Activated CD8-positive, alpha-beta memory T cell treated with anti-CD3 and anti-CD28 coated beads, Interleukin-2, amount 50 U/mL, for 4 hours (primary cell): Measurements from ENCODE around the gene TBCB.
A peak's percentile ranks its signal among the peaks of the same experiment; 100 is the strongest.
"Not testable (repeated sequence)": the region's sequence is repeated elsewhere in the genome, so short reads cannot be mapped to it uniquely, and the experiment has no call there.

Experiments
- DNase-seq: peaks from one replicate; pipeline ENCODE4 v3.0.0-alpha.2; 2020

TBCB gene, protein sequence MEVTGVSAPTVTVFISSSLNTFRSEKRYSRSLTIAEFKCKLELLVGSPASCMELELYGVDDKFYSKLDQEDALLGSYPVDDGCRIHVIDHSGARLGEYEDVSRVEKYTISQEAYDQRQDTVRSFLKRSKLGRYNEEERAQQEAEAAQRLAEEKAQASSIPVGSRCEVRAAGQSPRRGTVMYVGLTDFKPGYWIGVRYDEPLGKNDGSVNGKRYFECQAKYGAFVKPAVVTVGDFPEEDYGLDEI

DNA sequence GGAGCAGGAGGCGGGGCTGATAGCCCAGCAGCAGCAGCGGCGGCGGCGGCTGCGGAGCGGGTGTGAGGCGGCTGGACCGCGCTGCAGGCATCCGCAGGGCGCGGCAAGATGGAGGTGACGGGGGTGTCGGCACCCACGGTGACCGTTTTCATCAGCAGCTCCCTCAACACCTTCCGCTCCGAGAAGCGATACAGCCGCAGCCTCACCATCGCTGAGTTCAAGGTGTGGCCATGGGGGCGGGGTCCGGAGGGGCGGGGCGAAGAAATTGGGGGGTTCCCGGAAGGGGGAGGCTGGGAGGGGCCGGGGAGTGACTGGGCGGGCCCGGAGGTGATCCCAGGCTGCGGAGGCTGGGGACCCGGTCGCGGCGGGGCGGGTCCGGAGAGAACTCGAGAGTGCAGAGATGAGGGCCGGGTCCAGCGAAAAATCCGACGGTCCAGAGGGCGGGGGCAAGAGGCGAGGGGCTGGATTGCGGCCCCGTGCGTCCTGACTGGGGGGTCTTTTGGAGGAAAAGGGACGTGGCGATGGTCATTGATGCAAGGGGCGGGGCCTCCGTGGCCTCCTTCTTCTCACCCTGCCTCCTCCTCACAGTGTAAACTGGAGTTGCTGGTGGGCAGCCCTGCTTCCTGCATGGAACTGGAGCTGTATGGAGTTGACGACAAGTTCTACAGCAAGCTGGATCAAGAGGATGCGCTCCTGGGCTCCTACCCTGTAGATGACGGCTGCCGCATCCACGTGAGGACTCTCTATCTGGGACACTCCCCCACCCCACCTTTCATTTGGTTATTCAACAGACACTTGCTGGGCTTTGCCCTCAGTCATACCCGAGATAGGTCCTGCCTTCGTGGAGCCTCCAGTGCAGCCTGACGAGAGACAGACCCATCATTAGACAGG is at the start of gene TBCB:
TBCB (plus strand) TSS at position 16 of the 891 bp plus-strand sequence; CDS start at position 109, 93 bp downstream.
- DNase-seq, result peak; percentile 90

DNA sequence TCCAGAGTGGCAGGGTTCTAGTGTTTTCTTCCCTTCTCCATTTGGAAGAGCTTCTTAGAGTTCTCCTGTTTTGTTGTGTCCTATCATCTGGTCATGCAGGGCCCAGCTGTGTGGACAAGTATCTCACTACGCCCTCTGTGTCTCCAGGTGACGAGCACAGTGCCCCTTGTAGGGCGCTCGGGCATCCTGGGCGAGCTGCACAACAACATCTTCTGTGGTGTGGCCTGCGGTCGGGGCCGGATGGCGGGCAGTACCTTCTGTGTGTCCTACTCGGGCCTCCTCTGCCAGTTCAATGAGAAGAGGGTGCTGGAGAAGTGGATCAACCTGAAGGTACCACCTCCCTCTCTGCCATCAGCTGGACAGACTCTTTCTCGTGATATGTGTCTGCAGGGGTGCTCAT is 47.6 kb upstream of the TBCB start:
- DNase-seq, result no peak

DNA sequence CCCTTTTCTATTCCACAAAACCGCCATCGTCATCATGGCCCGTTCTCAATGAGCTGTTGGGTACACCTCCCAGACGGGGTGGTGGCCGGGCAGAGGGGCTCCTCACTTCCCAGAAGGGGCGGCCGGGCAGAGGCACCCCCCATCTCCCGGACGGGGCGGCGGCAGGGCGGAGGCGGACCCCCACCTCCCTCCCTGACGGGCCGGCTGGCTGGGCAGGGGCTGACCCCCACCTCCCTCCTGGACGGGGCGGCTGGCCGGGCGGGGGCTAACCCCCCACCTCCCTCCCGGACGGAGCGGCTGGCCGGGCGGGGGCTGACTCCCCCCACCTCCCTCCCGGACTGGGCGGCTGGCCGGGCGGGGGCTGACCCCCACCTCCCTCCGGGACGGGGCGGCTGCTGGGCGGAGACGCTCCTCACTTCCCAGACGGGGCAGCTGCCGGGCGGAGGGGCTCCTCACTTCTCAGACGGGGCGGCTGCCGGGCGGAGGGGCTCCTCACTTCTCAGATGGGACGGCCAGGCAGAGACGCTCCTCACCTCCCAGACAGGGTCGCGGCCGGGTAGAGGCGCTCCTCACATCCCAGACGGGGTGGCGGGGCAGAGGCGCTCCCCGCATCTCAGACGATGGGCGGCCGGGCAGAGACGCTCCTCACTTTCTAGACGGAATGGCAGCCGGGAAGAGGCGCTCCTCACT is 46.3 kb upstream of the TBCB start:
- DNase-seq, result not testable (repeated sequence)

DNA sequence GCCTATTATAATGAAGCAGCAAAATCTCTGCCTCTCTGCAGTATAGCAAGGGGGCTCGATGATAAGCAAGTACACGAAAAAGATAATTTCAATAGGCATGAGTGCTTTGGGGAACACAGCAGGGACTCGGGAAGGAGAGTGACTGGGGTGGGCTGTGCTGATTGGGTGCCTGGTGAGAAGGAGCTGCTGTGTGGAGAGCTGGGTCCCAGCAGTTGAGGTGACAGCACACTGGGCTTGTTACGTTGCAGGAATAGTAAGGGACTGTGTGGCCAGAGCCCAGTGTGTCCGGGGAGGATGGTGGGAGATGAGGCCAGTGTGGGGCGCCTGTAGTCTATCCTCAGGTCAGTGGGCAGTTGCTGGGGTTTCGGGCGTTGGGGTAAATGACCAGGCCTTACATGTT is 43.2 kb upstream of the TBCB start:
- DNase-seq, result no peak

DNA sequence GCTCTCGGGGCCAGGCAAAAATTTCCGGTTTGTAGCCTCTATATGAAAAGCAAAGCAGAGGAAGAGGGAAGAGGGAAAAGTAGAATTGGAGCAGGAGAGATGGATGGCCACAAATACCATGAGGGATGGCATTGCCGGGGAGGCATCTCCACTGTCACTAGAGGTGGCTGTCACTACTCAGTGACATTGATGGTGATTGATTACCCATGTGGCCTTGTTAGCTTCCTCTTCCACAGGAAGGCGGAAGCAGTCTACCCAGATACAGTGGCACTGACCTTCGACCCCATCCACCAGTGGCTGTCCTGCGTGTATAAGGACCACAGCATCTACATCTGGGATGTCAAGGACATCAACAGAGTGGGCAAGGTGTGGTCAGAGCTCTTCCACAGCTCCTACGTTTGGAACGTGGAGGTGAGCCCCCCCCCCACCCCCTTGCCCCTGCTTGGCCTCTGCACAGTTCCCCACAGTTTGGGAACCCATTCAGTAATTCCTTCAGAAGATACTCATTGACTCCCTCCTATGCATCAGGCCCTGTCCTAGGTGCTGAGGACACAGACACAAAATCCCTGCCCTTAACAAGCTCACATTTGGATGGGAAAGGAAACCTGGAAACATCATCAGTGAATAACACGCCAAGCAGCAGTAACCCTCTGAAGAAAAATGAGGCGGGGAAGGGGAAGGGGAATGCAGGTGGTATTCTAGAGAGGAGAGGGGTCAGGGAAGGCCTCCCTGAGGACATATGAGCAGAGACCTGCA is 42.0 kb upstream of the TBCB start:
- no peak for DNase-seq

DNA sequence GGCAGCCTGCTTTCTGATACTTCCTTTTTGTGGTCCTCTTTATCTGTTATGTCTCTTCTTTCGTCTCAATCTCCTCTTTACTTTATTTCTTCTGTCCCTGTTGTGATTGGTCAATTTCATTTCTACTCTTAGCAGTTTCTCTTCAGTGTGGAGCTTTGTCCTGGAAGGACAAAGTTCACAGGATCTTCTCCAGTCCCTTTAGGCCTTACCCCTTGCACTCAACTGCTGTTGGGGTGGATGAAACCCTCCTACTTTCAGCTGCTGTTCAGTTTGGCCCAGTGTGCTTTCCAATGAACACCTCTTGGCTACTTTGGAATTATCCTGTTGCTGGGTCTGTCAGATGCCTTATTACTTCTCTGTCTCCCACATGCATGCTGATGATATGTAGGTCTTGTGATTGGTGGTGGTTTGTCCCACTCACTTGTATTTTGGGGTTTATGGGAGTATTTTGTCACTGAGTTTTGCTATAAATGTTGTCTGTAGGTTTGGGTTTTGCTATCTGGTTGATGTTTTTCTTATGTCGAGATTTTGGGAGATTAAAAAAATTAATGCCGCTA is 35.8 kb upstream of the TBCB start:
- DNase-seq, result no peak

DNA sequence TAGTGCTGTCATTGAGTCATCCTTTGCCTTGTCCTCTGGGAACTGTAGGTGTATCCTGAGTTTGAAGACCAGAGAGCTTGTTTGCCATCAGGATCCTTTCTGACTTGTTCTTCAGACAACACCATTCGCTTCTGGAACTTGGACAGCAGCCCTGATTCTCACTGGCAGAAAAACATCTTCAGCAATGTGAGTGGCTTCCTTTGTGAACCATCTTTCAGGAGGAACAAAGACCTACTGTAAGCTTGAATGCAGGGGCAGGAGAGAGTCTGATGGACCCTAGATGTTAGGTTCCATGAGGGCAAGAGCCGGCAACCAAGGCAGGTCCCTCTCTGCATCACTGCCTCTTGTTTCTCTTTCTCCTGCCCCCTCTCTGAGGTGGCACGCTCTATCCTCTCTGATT is 33.9 kb upstream of the TBCB start:
- DNase-seq, result no peak

DNA sequence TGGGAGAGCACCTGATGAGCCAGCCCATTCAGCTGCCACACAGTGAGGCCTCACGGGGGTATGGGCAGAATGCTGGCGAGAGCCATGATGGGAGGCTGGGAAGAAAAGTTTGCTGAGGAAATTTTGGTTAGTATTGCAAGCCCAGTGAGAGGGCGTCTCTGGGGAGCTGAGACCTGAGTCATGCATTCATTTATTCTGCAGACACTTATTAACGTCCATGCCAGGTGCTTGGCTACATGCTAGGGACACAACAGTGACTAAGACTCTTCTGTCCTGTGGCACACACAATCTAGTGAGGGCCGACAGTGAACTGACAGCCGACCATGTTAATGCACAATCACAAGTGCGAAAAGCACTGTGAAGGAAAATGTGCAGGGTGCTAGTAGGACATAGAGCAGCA is 33.4 kb upstream of the TBCB start:
- no peak for DNase-seq

DNA sequence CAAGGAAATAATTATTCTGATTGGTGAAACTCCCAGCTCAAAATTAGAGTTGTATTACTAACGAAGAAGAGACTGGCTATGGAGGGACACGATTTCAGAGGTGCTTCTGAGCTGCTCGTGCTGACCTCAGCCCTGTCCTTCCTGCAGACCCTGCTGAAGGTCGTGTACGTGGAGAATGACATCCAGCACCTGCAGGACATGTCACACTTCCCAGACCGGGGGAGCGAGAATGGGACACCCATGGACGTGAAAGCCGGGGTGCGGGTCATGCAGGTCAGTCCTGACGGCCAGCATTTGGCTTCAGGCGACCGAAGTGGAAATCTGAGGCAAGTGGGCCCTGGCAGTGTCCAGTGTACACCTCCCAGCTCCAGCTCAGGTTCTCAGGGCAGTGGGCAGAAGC is 32.4 kb upstream of the TBCB start:
- no peak for DNase-seq

DNA sequence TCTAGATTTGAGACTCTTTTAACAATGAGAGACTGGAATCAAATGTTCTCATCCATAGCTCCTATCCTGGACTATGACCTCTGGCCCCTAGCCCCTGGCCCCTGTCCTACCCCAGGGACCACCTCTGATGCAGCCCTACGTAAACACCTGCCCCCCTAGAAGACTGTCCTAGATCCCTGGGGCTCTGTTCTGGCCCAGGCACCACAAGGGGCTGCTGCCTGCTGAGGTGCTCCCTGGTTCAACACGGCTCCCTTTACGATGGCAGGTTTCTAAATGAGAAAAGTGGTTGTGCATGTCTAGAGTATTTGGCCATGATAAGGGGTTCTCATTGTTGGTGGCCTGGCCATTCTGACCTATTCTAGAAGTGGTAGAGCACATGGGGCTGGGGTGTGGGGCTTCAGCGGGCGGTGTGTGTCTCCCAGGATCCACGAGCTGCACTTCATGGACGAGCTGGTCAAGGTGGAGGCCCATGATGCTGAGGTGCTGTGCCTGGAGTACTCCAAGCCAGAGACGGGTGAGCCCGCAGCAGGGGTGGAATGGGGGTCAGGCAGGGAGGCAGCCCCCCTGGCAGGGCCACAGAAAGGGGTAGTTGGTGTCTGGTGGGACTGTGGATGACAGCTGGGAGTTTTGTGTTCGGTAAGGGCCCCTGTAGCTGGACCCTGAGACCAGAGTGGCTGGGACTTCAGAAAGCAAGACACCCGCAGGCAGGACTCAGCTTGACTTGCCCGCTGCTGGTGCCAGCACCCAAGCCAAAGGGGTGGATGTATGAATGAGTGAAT is 30.8 kb upstream of the TBCB start:
- DNase-seq, result no peak

DNA sequence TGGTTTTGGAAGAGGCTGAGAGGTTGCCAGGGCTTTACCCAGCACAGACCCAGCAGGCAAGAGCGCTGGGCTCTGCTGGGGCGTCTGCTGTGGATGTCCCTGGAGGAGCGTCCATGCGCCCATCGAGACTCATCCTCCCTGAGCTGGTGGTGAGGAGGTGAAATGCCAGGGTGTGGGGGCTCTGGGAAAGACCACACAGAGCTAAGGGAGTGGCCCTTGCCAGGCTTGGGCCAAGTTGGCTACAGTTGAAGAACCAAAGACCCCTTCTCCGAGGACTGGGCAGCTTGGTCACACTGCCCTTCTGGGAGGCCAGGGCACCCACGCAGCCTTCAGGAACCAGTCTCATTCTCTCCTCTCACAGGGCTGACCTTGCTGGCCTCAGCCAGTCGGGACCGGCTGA is 28.9 kb upstream of the TBCB start:
- DNase-seq, result no peak

DNA sequence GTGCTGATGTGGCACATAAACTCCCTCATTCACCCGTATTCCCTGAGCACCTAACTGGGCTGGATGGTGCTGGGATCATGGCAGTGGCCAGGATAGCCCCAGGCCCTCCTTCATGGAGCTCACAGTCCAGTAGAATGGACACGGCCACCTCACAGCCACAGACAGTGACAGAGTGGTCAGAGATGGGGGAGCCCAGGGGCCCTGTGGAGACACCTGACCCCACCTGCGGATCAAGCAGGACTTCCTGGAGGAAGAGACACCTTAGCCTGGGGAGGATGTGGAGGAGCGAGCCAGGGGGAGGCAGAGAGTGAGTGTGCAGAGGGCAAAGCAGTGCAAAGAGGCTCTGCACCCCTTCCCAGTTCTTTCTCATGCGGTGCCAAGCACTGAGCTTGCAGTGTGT is 25.4 kb upstream of the TBCB start:
- DNase-seq, result no peak

DNA sequence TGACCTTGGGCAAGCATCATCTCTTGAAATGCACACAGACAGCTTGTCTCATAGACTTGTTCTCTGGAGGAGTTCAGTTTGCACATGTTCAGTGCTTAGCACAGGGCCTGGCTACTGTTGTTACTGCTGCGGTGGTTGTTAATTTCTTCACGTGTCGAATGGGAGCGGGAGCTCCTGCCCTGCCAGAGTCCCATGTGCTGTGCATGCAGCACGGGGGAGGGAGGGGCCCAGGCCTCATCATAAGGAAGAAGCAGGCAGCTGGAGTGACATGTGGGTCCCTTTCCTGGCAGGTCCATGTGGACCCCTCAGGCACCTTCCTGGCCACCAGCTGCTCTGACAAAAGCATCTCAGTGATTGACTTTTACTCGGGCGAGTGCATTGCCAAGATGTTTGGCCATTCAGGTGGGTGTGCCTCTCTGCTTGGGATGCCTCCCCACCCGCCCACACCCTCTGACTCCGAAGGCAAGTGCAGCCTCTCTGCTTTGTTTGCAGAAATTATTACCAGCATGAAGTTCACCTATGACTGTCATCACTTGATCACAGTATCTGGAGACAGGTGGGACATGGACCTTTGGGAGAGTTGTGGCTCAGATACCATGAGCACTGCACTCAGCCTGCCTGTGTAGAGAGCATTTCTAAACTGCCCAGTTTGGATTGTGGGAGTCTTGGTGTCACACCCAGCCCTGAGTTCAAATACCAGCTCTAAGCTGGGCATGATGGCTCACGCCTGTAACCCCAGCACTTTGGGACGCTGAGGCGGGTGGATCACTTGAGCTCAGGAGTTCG is 24.2 kb upstream of the TBCB start:
- no peak for DNase-seq

DNA sequence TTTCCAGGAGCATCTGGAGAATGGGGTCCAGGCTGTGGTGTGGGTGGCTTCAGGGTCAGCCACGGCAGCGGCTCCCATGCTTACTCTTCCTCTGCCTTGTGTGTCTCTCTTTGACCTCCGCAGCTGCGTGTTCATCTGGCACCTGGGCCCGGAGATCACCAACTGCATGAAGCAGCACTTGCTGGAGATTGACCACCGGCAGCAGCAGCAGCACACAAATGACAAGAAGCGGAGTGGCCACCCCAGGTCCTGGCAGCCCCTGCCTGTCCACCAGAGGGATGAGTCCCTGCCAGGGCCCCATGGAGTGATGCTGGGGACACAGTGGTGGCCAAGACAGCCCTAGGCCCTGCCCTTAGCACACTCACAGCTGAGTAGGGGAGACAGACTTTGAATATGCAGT is 22.7 kb upstream of the TBCB start:
- DNase-seq, result no peak

DNA sequence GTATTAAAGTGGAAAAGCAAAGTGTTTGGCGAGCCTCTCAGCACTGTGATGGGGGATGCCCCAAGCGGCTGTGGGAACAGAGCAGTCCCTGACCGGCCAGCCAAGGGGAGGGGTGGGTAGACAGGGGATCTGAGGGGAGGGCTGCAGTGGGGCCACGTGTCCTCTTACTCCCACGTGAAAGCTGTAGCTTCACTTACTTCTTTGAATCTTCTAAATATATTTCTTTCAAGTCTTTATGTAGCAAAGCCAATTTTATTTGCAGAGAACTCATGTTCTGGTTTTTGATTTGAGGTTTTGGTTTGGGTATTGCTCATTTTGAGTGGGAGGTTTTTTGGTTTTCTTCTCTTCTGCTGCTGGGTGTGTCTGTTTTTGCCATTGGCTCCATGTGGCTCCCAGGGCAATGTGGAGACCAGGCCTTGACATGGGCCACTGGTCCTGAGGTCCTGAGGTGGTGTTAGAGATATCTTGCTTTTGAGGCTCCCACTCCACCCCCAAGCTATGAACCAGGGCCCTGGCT is 22.1 kb upstream of the TBCB start:
- no peak for DNase-seq

DNA sequence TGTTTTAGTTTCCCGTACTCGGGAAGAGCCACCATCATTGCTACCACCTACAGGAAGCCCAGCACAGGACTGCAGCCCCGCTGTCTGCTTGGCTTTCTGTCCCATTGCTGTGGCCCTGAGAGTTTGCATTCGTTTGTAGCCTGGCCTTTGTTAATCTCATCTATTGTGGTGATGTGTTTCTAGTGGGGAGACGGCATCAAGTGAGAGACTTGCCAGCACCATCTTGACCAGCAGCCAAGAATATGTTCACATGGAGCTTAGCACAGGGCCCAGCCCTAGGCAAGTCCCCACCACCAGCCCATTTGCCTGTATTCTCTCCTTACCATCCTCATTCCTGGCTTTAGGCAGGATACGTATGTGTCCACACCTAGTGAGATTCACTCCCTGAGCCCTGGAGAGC is 21.6 kb upstream of the TBCB start:
- DNase-seq, result no peak

DNA sequence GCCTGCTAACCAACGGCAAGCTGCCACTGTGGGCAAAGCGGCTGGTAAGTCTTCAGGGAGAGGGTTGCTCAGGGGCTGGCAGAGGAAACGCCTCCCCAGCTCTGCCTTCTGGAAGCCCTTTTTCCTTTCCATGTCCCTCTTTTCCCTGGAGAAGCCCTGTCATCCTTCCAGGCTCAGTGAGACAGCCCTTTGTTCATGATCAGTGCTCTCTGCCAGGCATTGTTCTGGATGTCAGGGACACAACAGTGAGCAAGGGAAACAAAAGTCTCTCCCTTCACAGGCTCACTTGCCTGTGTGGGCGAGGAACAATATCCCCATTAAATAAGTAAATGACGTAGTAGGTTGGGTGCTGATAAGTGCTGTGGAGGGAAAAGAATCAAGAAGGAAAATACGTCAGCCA is 18.2 kb upstream of the TBCB start:
- no peak for DNase-seq

DNA sequence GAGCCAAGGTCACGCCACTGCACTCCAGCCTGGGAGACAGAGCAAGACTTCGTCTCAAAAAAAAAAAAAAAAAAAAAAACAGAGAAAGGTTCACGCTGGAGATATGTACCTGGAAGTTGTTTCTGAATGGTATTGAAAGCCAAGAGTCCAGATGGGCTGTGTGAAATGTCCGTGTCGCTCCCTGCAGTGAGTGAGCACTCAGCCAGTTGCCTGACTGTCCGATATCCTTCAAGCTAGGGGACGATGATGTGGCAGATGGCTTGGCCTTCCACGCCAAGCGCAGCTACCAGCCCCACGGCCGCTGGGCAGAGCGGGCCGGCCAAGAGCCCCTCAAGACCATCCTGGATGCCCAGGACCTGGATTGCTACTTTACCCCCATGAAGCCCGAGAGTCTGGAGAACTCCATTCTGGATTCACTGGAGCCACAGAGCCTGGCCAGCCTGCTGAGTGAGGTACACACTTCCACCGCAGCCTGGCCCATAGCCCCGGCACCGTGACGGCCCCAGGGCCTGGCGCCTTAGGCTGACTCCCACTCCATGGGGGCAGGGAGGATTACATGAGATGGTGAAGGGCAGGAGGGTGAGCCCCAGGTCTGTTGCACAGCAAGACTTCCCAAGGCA is 16.0 kb upstream of the TBCB start:
- no peak for DNase-seq

DNA sequence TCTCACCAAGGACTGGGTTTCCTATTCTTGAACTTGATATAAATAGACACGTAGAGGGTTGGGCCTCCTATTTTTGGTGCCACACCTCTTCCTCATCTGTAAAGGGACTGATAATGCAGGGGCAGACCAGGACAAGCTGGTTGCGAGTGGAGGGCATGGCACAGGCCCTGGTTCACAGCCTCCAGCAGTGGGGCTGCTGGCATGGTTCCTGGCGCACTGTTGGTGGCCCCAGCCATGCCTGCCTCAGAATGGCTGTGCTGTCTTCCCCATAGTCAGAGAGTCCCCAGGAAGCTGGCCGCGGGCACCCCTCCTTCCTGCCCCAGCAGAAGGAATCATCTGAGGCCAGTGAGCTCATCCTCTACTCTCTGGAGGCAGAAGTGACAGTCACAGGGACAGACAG is 14.8 kb upstream of the TBCB start:
- no peak for DNase-seq

DNA sequence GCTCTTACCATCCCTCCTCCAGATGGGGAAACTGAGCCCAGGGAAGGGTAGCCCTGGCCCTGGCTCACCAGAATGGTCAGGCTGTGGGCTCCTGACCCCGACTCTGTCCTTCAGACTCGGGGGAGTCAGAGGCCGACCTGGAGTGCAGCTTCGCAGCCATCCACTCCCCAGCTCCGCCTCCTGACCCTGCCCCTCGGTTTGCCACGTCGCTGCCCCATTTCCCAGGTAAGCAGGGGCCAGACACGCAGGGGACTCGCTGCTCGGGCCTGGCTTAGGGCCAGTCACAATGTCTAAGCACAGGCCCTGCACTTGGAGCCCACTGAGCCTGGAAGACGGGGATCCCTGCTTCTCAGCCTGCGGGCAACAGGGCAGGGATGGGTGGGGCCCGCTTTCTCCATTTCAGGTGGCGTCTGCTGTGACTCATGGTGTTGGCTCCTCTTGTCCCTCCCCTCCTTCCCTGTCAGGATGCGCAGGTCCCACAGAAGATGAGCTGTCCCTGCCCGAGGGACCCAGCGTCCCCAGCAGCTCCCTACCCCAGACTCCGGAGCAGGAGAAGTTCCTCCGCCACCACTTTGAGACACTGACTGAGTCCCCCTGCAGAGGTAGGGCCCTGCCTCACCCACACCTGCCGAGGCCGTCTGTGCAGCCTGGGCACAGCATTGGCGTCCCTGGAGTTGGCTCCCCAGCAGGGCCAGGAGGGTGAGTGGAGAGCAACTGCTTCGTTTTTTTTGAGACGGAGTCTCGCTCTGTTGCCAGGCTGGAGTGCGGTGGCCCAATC is 13.5 kb upstream of the TBCB start:
- no peak for DNase-seq
